Measurements from ENCODE around the gene DYNLT1. TPM values are rescaled to one million over a fixed set of nuclear protein-coding genes. Genes with fewer than 3 reads are reported as not detected.
A peak's percentile ranks its signal among the peaks of the same experiment; 100 is the strongest.

DYNLT1 gene
- total and polyA plus RNA-seq, 9 of the 15 experiments (the other 6 are each of a cell fraction or from before 2014, with no cell fraction given), result 42.2 to 583 (median 127) TPM

- no peak for TF ChIP-seq NCOA4 (IDR thresholded peaks at IDR 0.05; ENCODE audit: partially characterized antibody)
- TF ChIP-seq ZBED1 (IDR thresholded peaks at IDR 0.05), result no peak
- TF ChIP-seq ZFP36 (IDR thresholded peaks at IDR 0.05; ENCODE audit: low read depth, low read length, partially characterized antibody), result peak; percentile 21
- no peak for TF ChIP-seq ZNF318 (IDR thresholded peaks at IDR 0.05; ENCODE audit: borderline replicate concordance in 1 of 2, low read depth in 1 of 2)
Measured at GRCh38 chr6:158649289-158650143, 5.0 kb upstream of the DYNLT1 start, which contains the start of gene SYTL3 (continued).
